ENCODE results near the gene SLC14A1. TPM values are rescaled to one million over a fixed set of nuclear protein-coding genes. Genes with fewer than 3 reads are reported as not detected.

The SLC14A1 gene
- total and polyA plus RNA-seq, 2 of the 8 experiments (the other 6 are each of a cell fraction or from before 2014, with no cell fraction given): 0.18 TPM; not detected in 1

- Histone ChIP-seq H2AK5ac (ENCODE audit: low read depth, low read length) (no peak overlapping the region), H3K9ac (replicated peaks in 1 of 4; ENCODE audit: extremely low read depth in 1 of 4, low read depth in 3 of 4, low read length in 3 of 4) (no peak overlapping the region), H3K23ac (ENCODE audit: insufficient read length) (no peak overlapping the region), H4K5ac (ENCODE audit: insufficient read length, low read depth, low read length) (no peak overlapping the region), H3K4me3 (ENCODE audit: extremely low read depth in 1 of 4, insufficient read depth in 2 of 4, low read depth in 3 of 4, low read length in 4 of 4) (no peak overlapping the region), H3K4me1 (replicated peaks in 1 of 4; ENCODE audit: control insufficient read depth in 3 of 4, insufficient read depth in 4 of 4, low read length in 3 of 4) (no peaks in the 10 kb centered on the region), H3K56ac (replicated peaks; ENCODE audit: insufficient read length, low read depth, low read length) (no peak overlapping the region), H3K4ac (replicated peaks; ENCODE audit: insufficient read length, low read depth, low read length) (no peak overlapping the region), H2AFZ (ENCODE audit: low read length) (no peak overlapping the region), H2BK20ac (ENCODE audit: low read length) (no peak overlapping the region), H4K20me1 (replicated peaks in 1 of 2; ENCODE audit: control insufficient read depth in 1 of 2, insufficient read depth in 2 of 2, low read length in 2 of 2) (no peaks in the 10 kb centered on the region), H3K27me3 (replicated peaks in 1 of 4; ENCODE audit: control insufficient read depth in 3 of 4, extremely low read depth in 1 of 4, insufficient read depth in 3 of 4, low read length in 3 of 4) (no peaks in the 10 kb centered on the region), H2BK12ac (ENCODE audit: low read depth, low read length) (no peak overlapping the region), H3K14ac (ENCODE audit: insufficient read length) (no peak overlapping the region), H4K91ac (replicated peaks; ENCODE audit: insufficient read length, low read length) (no peak overlapping the region), H3K79me2 (ENCODE audit: control insufficient read depth in 1 of 2, insufficient read depth in 2 of 2, low read length in 2 of 2) (no peaks in the 10 kb centered on the region), H2BK5ac (ENCODE audit: low read depth, low read length) (no peak overlapping the region), H3K23me2 (ENCODE audit: low read depth, low read length) (no peaks in the 10 kb centered on the region), H3K27ac (ENCODE audit: low read depth, low read length) (no peak overlapping the region), H3K18ac (ENCODE audit: extremely low read depth, low read length) (no peak overlapping the region), H3K4me2 (ENCODE audit: insufficient read depth in 1 of 2, low read depth in 2 of 2, low read length in 2 of 2) (no peak overlapping the region), H3K36me3 (ENCODE audit: control insufficient read depth in 2 of 4, insufficient read depth in 4 of 4, low read length in 3 of 4) (no peaks in the 10 kb centered on the region), H2BK120ac (replicated peaks; ENCODE audit: low read depth, low read length) (no peak overlapping the region), H4K8ac (ENCODE audit: extremely low read depth, insufficient read depth, low read length) (no peak overlapping the region), H2BK15ac (ENCODE audit: low read length) (no peak overlapping the region), H3K79me1 (ENCODE audit: low read depth, low read length) (no peaks in the 10 kb centered on the region), H3K9me3 (ENCODE audit: insufficient read depth in 2 of 2, low read depth in 1 of 2, low read length in 1 of 2) (peaks cover 18 to 24% of the 10 kb centered on the region in 2 experiments)
- DNase-seq (ENCODE audit: low read depth in 1 of 2, low spot score in 2 of 2): no peak
- ChIA-PET POLR2A (ENCODE audit: partially characterized antibody) (no interaction called here), CTCF (ENCODE audit: partially characterized antibody) (interaction anchor here (0.7 to 1.5 kb wide), 5 partner anchors 11 to 118 kb away, joined by 3 to 9 read pairs (median 3); no protein-coding TSS in a partner anchor)
- no peak for FAIRE-seq
- TF ChIP-seq CBX8 (IDR thresholded peaks at IDR 0.05; ENCODE audit: borderline replicate concordance, low read depth, low read length): no peak
- TF ChIP-seq CTCF (IDR thresholded peaks at IDR 0.05; ENCODE audit: control extremely low read depth in 1 of 3, insufficient read depth in 1 of 3, low read depth in 1 of 3, low read length in 3 of 3): no peak
- no peak for TF ChIP-seq CHD1 (IDR thresholded peaks at IDR 0.05; ENCODE audit: low read depth, low read length)
- TF ChIP-seq PHF8 (conservative IDR thresholded peaks at IDR 0.05; ENCODE audit: low read depth, low read length): no peak
Measured at GRCh38 chr18:45712061-45712460, 11.9 kb upstream of the SLC14A1 start.
